Right atrium auricular region (tissue), 2 donors: ENCODE results near the gene CPNE5. TPM values are rescaled to one million over a fixed set of nuclear protein-coding genes. Genes with fewer than 3 reads are reported as not detected.

Experiments
- DNase-seq: peaks from one replicate; pipeline ENCODE4 v3.0.0-alpha.2; 2019; ENCODE audit warnings: low spot score
- H3K27ac ChIP-seq, 2 donors: fragments of 200-600 bp; sonication (generic); 1 replicate in 1 of 2; 2 replicates in 1 of 2; pipeline ENCODE4 v1.5.1; 2016 to 2019
- H3K27me3 ChIP-seq, 2 donors: fragments of 200-600 bp; sonication (generic); one replicate each; pipeline versions ENCODE4 v1.5.1 to v1.6.0; 2017 to 2019
- H3K36me3 ChIP-seq: fragments of 200-600 bp; sonication (generic); one replicate; pipeline ENCODE4 v1.5.1; 2016
- H3K4me1 ChIP-seq, 2 donors: fragments of 200-600 bp; sonication (generic); one replicate each; pipeline versions ENCODE4 v1.5.1 to v1.6.0; 2017 to 2019
- H3K4me3 ChIP-seq, 2 donors: fragments of 200-600 bp; sonication (generic); 1 replicate in 1 of 2; 2 replicates in 1 of 2; pipeline ENCODE4 v1.5.1; 2017 to 2019; ENCODE audit warnings: mild to moderate bottlenecking in 1 of 2, moderate library complexity in 1 of 2
- H3K9me3 ChIP-seq, 2 donors: fragments of 200-600 bp; sonication (generic); one replicate each; pipeline ENCODE4 v1.5.1; 2019
- total RNA-seq, 2 donors: library from RNA; depleted of rRNA; stranded (reverse); fragments of >200 nt; gene quantifications; one replicate each; pipeline ENCODE4 v1.1.0, GENCODE V29; 2016
- TF ChIP-seq, protein P1 (sequence below), 2 donors: fragments of 200-600 bp; sonication (generic); IDR thresholded peaks; one replicate each; pipeline ENCODE4 v1.5.1; 2019; ENCODE audit warnings: antibody characterized with exemption in 2 of 2

Gene CPNE5
- total RNA-seq, 2 donors from 2014 or later: 36.7 to 47.4 TPM

DNA sequence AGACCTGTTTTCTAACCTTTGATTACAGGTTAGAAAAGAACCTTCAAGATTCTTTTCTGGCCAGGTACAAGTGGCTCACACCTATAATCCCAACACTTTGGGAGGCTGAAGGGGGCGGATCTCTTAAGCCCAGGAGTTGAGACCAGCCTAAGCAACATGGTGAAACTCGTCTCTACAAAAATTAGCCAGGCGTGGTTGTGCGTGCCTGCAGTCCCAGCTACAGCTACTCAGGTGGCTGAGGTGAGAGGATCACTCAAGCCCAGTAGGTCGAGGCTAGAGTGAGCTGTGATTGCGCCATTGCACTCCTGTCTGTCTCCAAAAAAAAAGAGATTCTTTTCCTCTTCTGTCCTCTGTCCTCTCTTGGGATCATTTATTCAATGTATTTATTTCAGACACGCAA is 20.9 kb upstream of the CPNE5 start:
- DNase-seq: peak; percentile 43
- peak overlapping the region in 1 of 2 donors; percentile 2 for H3K27ac ChIP-seq
- peaks cover 2% of the 10 kb centered on the region for H3K36me3 ChIP-seq
- TF ChIP-seq, protein P1, sequence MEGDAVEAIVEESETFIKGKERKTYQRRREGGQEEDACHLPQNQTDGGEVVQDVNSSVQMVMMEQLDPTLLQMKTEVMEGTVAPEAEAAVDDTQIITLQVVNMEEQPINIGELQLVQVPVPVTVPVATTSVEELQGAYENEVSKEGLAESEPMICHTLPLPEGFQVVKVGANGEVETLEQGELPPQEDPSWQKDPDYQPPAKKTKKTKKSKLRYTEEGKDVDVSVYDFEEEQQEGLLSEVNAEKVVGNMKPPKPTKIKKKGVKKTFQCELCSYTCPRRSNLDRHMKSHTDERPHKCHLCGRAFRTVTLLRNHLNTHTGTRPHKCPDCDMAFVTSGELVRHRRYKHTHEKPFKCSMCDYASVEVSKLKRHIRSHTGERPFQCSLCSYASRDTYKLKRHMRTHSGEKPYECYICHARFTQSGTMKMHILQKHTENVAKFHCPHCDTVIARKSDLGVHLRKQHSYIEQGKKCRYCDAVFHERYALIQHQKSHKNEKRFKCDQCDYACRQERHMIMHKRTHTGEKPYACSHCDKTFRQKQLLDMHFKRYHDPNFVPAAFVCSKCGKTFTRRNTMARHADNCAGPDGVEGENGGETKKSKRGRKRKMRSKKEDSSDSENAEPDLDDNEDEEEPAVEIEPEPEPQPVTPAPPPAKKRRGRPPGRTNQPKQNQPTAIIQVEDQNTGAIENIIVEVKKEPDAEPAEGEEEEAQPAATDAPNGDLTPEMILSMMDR (IDR thresholded peaks at IDR 0.05): no peak
- no peaks in the 10 kb centered on the region for H3K27me3 ChIP-seq
- peaks cover 0 to 40% of the 10 kb centered on the region in 2 donors for H3K4me1 ChIP-seq
- no peaks in the 10 kb centered on the region for H3K9me3 ChIP-seq
- H3K4me3 ChIP-seq: no peak overlapping the region

DNA sequence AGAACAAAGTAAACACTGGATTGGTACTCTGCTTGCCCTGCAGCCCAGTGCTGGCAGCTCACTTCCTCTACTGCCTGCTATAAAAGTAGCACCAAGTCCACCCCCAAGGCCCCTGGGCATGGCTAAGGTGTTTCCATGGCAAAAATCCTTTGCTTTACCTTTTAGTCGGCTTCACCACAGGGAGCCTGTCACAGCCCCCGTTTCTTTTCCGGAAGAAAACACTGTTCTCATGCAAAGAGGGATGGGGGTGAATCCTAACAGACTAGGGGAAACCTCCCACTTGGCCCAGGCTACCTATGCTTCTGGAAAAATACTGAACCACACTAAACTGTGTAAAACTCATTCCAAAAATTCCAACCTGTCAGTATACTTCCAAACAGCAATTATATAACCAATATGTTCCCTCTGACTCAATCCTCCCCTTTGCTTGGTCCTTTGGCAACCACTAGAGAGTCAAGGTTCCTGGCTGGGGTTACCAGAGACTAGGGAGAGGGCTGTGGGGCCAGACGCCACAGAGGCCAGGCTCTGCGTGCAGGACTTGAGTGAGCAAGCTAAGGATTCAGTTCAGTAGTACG is 19.2 kb upstream of the CPNE5 start:
- peaks cover 0 to 43% of the 10 kb centered on the region in 2 donors for H3K4me1 ChIP-seq
- H3K27me3 ChIP-seq: no peaks in the 10 kb centered on the region
- H3K27ac ChIP-seq: peak overlapping the region; percentile 35 to 53
- peaks cover 7% of the 10 kb centered on the region for H3K36me3 ChIP-seq
- H3K4me3 ChIP-seq: no peak overlapping the region
- DNase-seq: peak; percentile 62
- TF ChIP-seq, protein P1 (IDR thresholded peaks at IDR 0.05): no peak
- no peaks in the 10 kb centered on the region for H3K9me3 ChIP-seq

DNA sequence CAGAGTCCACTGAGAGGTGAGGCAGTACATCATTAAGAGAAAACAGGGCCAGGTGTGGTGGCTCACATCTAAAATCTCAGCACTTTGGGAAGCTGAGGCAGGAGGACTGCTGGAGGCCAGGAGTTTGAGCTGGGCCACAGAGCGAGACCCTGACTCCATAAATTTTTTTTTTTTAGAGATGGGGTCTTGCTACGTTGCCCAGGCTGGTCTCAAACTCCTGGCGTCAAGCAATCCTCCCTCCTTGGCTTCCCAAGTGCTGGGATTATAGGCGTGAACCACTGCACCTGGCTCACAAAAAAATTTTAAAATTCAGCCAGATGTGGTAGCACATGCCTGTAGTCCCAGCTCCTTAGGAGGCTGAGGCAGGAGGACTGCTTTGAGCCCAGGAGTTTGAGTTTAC is 18.1 kb upstream of the CPNE5 start:
- Histone ChIP-seq H3K4me1 (peaks cover 0 to 43% of the 10 kb centered on the region in 2 donors), H3K9me3 (no peaks in the 10 kb centered on the region), H3K27me3 (no peaks in the 10 kb centered on the region), H3K36me3 (peaks cover 7% of the 10 kb centered on the region), H3K4me3 (no peak overlapping the region), H3K27ac (peak overlapping the region; percentile 71 to 91)
- peak; percentile 16 for DNase-seq
- TF ChIP-seq, protein P1 (IDR thresholded peaks at IDR 0.05): no peak

DNA sequence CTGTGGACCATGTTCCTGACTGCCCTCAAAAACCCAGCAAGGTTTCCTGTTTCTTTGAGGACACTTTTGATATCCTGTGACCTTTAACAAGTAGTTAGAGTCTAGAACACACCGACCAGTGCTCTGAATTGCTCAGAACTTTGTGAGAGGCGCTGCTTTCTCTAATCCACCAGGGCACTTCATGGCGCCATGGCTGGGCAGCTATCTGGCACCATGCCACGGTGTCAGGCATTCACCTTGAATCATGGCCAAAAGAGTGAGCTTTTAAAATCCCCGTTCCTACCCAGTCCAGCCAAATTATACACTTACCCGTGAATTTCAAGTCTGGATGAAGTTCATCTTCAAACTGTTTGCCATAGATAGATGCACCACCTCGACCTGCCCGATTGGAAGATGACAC is 17.0 kb upstream of the CPNE5 start:
- Histone ChIP-seq H3K9me3 (no peaks in the 10 kb centered on the region), H3K4me1 (peaks cover 0 to 52% of the 10 kb centered on the region in 2 donors), H3K27me3 (no peaks in the 10 kb centered on the region), H3K4me3 (no peak overlapping the region), H3K36me3 (peaks cover 7% of the 10 kb centered on the region), H3K27ac (peak overlapping the region; percentile 71 to 91)
- no peak for DNase-seq
- TF ChIP-seq, protein P1 (IDR thresholded peaks at IDR 0.05): no peak

DNA sequence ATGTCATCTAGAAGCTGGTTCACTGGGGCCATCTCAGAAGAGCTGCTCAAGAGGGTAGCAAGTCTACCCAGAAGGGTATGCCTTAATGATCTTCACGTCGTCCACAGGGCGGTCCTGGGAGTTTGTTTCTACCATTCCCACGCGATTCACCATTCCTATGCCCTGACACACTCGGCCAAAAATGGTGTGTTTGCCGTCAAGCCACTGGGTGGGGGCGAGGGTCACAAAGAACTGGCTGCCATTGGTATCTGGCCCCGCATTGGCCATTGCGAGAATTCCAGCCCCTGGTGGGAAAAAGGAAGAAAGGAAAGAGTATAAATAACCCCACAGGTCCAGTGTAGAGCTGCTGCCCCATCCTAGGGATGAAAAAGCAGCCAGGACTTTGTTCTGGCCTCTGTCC is 16.5 kb upstream of the CPNE5 start:
- Histone ChIP-seq H3K4me1 (peaks cover 0 to 53% of the 10 kb centered on the region in 2 donors), H3K27ac (peak overlapping the region; percentile 71 to 91), H3K27me3 (no peaks in the 10 kb centered on the region), H3K36me3 (peaks cover 7% of the 10 kb centered on the region), H3K9me3 (no peaks in the 10 kb centered on the region), H3K4me3 (no peak overlapping the region)
- DNase-seq: no peak
- TF ChIP-seq, protein P1 (IDR thresholded peaks at IDR 0.05): no peak

DNA sequence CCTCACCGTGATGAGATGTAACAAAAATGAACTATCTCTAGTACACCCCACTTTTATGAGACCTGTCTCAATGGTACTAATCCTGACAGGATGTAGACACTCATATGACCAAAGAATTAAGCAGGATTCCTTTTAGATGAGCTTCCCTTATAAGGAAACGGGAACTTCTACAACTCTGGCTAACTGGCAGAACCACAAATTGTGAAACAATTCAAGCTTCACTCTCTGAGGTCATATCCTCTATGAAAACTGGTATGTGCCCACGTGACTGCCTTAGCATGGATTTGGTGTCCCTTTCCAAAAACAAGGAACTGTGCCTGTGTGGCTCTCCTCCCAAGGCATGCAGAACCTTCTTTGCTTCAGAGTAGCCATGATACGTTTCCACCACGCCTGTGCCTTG is 14.1 kb upstream of the CPNE5 start:
- H3K4me1 ChIP-seq: peaks cover 0 to 76% of the 10 kb centered on the region in 2 donors
- TF ChIP-seq, protein P1 (IDR thresholded peaks at IDR 0.05): no peak
- peak; percentile 87 for DNase-seq
- no peaks in the 10 kb centered on the region for H3K27me3 ChIP-seq
- H3K27ac ChIP-seq: peak overlapping the region; percentile 81 to 91
- H3K36me3 ChIP-seq: peaks cover 7% of the 10 kb centered on the region
- no peak overlapping the region for H3K4me3 ChIP-seq
- H3K9me3 ChIP-seq: no peaks in the 10 kb centered on the region
